Activated T-helper 17 cell treated with anti-CD3 and anti-CD28 coated beads, Interleukin-2, amount 50 U/mL, for 72 hours (primary cell): ENCODE data around the gene SDCCAG8. TPM values are rescaled to one million over a fixed set of nuclear protein-coding genes. Genes with fewer than 3 reads are reported as not detected.

Experiments
- ATAC-seq: fragments of 150-1000 bp; cut with Tn5 transposase; replicated peaks from 2 replicates; pipeline ENCODE4 v1.10.0; 2021; ENCODE audit warnings: mild to moderate bottlenecking, moderate library complexity
- H3K27ac Mint-ChIP-seq: one replicate; pipeline ENCODE4 v1.8.0; 2022; ENCODE audit warnings: mixed read lengths
- H3K27me3 Mint-ChIP-seq: one replicate; pipeline ENCODE4 v1.8.0; 2022; ENCODE audit warnings: mixed read lengths
- H3K36me3 Mint-ChIP-seq: one replicate; pipeline ENCODE4 v1.8.0; 2022; ENCODE audit warnings: low read depth, mild to moderate bottlenecking, mixed read lengths
- H3K4me1 Mint-ChIP-seq: one replicate; pipeline ENCODE4 v1.8.0; 2022; ENCODE audit warnings: mixed read lengths
- H3K4me3 Mint-ChIP-seq: one replicate; pipeline ENCODE4 v1.8.0; 2022; ENCODE audit warnings: mild to moderate bottlenecking, mixed read lengths
- H3K9me3 Mint-ChIP-seq: one replicate; pipeline ENCODE4 v1.8.0; 2022; ENCODE audit warnings: mixed read lengths
- total RNA-seq, 2 donors: library from RNA; stranded (reverse); gene quantifications; one replicate each; pipeline ENCODE4 v1.2.3, GENCODE V29; 2022

Gene SDCCAG8
- total RNA-seq, 2 donors from 2014 or later = 22.2 to 31.7 TPM

DNA sequence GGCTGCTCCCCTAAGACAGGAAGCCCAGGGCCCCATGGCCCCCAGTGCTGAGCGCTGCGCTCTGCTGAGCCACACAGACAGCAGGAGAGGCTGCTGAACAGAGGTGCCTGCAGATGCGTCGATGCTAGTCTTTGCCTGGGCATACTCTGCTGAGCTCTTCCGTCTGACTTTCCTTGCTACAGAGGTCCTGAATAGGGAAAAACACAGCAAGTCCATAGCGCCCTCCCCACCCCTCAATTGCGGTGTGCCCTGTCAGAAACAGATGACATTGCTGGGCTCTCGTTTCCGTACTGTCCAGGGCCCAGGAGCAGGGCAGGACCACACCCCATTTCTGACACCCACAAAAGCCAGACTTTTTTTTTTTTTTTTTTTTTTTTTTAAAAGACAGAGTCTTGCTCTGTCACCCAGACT is 252.5 kb downstream of the SDCCAG8 start:
- ATAC-seq = no peak
- Mint-ChIP-seq H3K4me3 (no peak overlapping the region), H3K36me3 (peaks cover 71% of the 10 kb centered on the region), H3K27ac (no peak overlapping the region), H3K27me3 (no peaks in the 10 kb centered on the region), H3K9me3 (no peaks in the 10 kb centered on the region), H3K4me1 (no peaks in the 10 kb centered on the region)

DNA sequence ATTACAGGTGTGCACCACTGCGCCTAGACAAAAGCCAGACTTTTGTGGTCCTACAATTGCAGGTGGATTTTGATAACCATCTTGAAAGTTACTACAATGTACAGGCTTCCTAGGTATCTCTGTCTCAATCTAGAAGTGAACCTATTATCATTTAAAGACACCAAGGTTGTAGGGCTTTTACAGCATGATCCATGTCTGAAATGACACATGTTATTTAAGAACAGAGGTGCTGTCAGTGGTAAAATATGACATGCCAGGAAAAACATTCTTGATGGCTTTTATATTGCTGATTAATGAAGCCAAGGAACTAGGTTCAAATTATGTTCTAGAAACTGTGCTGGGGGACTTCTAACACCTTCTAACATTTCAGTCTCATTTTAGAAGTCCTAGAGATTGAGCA is 253.1 kb downstream of the SDCCAG8 start:
- no peak overlapping the region for H3K4me3 Mint-ChIP-seq
- peaks cover 64% of the 10 kb centered on the region for H3K36me3 Mint-ChIP-seq
- H3K27ac Mint-ChIP-seq = no peak overlapping the region
- H3K27me3 Mint-ChIP-seq = no peaks in the 10 kb centered on the region
- no peak for ATAC-seq
- H3K4me1 Mint-ChIP-seq = no peaks in the 10 kb centered on the region
- no peaks in the 10 kb centered on the region for H3K9me3 Mint-ChIP-seq

DNA sequence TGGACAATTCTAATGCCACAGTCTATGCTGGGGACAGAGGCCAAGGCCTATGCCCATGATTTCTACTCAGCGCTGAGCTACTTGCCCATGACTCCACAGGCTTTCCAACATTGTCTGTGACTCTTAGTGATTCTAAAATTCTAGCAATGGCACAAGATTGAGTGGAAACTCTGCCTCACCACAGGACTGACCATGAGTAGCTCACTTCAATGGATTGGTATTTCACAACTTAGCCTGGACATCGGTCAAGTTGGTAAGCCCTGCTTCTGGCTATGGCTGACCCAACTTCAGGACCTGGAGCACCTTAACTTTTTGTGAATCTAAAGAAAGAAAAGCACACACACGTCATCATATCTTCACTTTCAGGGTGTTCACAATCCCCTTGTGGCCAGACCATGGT is 255.1 kb downstream of the SDCCAG8 start:
- no peak for ATAC-seq
- no peak overlapping the region for H3K27ac Mint-ChIP-seq
- H3K9me3 Mint-ChIP-seq = no peaks in the 10 kb centered on the region
- peaks cover 7% of the 10 kb centered on the region for H3K4me1 Mint-ChIP-seq
- H3K4me3 Mint-ChIP-seq = no peak overlapping the region
- peaks cover 54% of the 10 kb centered on the region for H3K36me3 Mint-ChIP-seq
- H3K27me3 Mint-ChIP-seq = no peaks in the 10 kb centered on the region

DNA sequence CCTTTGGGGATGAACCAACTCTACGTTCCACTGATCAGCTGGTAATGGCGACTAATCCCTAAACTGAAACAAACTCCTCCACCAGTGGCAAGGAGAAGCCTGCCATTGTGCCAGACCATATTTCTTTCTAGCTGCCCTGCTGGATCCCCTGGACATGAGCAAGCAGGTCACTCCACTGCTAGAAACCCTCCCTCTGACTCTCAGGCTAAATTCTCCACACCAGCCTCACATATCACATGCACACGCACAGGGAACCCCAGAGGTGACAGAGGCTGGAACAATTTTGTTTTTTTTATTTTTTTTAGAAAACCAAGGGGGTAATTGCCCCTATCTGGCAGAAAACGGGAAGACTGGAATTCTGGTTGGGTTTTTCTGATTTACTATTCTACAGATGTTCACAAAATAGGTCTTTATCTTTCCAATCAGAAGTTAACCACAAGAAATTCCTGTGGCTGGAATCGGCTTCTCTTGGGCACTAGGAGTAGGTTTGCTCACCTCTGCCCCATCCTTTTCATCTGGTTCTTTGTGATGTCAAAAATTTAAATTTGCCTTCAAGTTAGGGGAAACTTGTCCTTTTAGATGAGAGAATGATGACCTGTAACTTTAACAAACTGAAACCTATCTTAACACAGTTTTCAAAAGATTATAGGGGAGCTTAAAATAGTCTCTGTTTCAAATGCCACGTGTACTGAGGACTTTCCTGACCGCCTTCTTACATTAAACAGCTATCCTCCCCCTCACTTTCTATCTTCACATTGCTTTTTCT is 258.1 kb downstream of the SDCCAG8 start:
- peaks cover 45% of the 10 kb centered on the region for H3K36me3 Mint-ChIP-seq
- ATAC-seq = peak; percentile 73
- peak overlapping the region; percentile 65 for H3K27ac Mint-ChIP-seq
- H3K4me3 Mint-ChIP-seq = peak overlapping the region; percentile 38
- H3K27me3 Mint-ChIP-seq = no peaks in the 10 kb centered on the region
- peaks cover 7% of the 10 kb centered on the region for H3K4me1 Mint-ChIP-seq
- H3K9me3 Mint-ChIP-seq = no peaks in the 10 kb centered on the region

DNA sequence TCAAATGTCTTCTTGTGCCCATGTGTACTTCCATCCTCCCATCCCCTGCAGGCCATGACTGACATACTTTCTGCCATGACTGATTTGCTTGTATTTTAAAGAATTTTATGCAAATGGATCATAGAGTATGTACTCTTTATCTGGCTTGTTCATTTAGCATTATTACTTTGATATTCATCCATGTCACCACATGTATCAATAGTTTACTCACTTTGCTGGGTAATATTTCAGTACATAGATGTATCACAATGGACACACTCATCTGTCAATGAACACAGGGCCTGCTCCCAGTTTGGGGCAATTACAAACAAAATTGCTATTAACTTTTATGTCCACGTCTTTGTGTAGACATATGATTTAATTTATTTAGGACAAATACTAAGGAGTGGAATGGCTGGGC is 259.1 kb downstream of the SDCCAG8 start:
- peak overlapping the region; percentile 65 for H3K27ac Mint-ChIP-seq
- H3K4me3 Mint-ChIP-seq = no peak overlapping the region
- H3K27me3 Mint-ChIP-seq = no peaks in the 10 kb centered on the region
- peaks cover 7% of the 10 kb centered on the region for H3K4me1 Mint-ChIP-seq
- no peaks in the 10 kb centered on the region for H3K9me3 Mint-ChIP-seq
- peaks cover 41% of the 10 kb centered on the region for H3K36me3 Mint-ChIP-seq
- ATAC-seq = peak; percentile 52

DNA sequence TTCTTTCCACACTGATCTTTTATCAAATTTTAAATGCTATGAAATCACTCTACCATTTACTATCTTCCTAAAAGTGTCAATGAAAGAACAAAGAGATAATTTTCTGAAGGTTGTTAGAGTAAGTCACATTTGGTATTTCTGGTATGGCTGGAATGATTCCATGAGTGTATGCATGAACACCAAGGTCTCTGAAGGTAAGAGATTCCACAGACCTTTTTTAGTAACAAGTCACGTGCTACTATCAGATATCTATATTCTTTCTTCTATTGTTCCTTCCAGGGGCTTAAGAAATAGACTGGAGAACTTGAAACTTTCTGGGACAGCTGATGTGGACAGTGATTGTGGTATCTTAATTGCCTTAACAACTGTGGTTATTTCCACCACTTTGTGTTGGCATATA is 265.0 kb downstream of the SDCCAG8 start:
- H3K4me3 Mint-ChIP-seq = no peak overlapping the region

DNA sequence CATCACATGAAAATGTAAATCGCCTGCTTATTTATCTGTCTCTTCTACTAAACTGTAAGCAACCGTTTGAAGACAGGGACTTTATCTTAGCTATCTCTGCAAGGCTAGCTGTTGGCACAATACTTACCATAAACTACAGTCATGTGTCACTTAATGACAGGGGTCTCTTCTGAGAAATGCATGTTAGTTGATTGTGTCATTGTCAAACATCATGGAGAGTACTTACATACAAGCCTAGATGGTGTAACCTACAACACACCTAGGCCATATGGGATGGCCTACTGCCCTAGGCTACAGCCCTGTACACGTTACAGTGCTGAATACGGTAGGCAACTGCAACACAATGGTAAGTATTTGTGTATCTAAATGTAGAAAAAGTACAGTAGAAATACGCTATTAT is 267.9 kb downstream of the SDCCAG8 start:
- Mint-ChIP-seq H3K36me3 (peaks cover 17% of the 10 kb centered on the region), H3K9me3 (no peaks in the 10 kb centered on the region), H3K4me3 (no peak overlapping the region), H3K27ac (no peak overlapping the region), H3K27me3 (no peaks in the 10 kb centered on the region), H3K4me1 (peaks cover 9% of the 10 kb centered on the region)
- ATAC-seq = no peak

More for the DNA sequence above, 265.0 kb downstream of the SDCCAG8 start:
- Mint-ChIP-seq H3K9me3 (no peaks in the 10 kb centered on the region), H3K27me3 (no peaks in the 10 kb centered on the region), H3K36me3 (peaks cover 21% of the 10 kb centered on the region), H3K27ac (no peak overlapping the region), H3K4me1 (peaks cover 9% of the 10 kb centered on the region)
- ATAC-seq = no peak

DNA sequence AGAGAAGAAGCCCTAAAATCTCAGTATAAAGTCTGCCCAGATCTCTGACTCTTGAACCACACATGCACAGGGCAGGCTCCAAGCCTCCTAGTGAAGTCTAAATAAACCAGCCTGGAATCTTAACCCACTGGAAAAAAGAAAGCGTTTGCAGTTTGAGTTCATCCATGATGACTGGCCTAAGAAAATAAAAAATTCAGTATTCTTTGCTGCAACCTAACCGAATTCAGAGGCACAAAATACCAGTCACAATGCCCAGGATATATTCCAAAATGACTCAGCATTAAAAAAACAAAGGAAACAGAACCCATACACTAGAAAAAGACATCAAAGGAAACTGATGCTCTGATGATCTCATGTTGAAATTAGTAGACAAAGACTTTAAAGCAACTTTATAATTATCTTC is 269.2 kb downstream of the SDCCAG8 start:
- Mint-ChIP-seq H3K9me3 (no peaks in the 10 kb centered on the region), H3K4me1 (peaks cover 9% of the 10 kb centered on the region), H3K36me3 (peaks cover 23% of the 10 kb centered on the region), H3K27ac (peak overlapping the region; percentile 47), H3K4me3 (no peak overlapping the region), H3K27me3 (no peaks in the 10 kb centered on the region)
- no peak for ATAC-seq

DNA sequence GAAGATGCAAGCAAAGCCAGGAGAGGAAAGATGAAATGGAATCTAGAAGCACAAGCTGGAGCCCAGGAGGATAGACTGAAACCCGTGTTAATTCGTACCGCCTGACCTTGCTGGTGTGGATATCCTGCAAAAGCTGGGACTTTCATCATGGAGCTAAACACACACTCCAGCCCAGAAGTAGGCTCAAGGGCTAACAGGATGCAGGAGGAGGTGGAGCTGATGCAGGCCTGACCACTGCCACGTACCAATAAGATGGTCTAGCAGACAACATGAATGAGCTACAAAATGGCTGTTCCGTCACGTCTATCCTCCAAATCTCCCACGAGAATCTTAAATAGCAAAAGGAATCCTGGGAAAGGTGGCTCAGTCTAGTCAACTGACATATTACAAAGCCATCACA is 270.3 kb downstream of the SDCCAG8 start:
- ATAC-seq = no peak
- Mint-ChIP-seq H3K36me3 (peaks cover 24% of the 10 kb centered on the region), H3K9me3 (peaks cover 3% of the 10 kb centered on the region), H3K27me3 (no peaks in the 10 kb centered on the region), H3K27ac (no peak overlapping the region), H3K4me3 (no peak overlapping the region), H3K4me1 (peaks cover 14% of the 10 kb centered on the region)

DNA sequence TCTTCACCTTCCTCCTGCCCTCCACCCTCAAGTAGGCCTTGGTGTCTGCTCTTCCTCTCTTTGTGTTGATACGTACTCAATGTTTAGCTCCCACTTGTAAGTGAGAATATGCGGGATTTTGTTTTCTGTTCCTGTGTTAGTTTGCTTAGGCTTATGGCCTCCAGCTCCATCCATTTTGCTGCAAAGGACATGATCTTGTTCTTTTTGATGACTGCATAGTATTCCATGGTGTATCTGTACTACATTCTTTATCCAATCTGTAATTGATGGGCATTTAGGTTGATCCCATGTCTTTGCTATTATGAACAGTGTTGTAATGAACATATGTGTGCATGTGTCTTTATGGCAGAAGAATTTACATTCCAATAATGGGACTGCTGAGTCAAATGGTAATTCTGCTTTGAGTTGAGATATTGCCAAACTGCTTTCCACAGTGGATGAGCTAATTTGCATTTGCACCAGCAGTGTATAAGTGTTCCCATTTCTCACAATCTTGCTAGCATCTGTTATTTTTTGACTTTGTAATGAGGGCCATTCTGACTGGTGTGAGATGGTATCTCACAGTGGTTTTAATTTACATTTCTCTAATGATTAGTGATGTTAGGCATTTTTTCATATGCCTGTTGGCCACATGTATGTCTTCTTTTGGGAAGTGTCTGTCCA is 272.7 kb downstream of the SDCCAG8 start:
- Mint-ChIP-seq H3K4me1 (peaks cover 14% of the 10 kb centered on the region), H3K27ac (no peak overlapping the region), H3K4me3 (no peak overlapping the region), H3K27me3 (no peaks in the 10 kb centered on the region), H3K9me3 (peaks cover 3% of the 10 kb centered on the region), H3K36me3 (peaks cover 30% of the 10 kb centered on the region)
- peak; percentile 42 for ATAC-seq

DNA sequence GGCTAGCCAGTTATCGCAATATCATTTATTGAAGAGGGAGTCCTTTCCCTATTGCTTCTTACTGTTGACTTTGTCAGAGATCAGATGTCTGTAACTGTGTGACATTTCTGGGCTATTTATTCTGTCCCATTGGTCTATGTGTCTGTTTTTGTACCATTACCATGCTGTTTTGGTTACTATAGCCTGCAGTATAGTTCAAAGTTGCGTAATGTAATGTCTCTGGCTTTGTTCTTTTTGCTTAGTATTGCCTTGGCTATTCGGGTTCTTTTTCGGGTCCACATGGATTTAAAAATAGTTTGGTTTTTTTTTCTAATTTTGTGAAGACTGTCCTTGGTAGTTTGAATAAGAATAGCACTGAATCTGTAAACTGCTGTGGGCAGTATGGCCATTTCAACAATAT is 273.7 kb downstream of the SDCCAG8 start:
- peaks cover 3% of the 10 kb centered on the region for H3K9me3 Mint-ChIP-seq
- peaks cover 14% of the 10 kb centered on the region for H3K4me1 Mint-ChIP-seq
- no peak for ATAC-seq
- H3K27ac Mint-ChIP-seq = no peak overlapping the region
- peaks cover 28% of the 10 kb centered on the region for H3K36me3 Mint-ChIP-seq
- no peaks in the 10 kb centered on the region for H3K27me3 Mint-ChIP-seq
- H3K4me3 Mint-ChIP-seq = no peak overlapping the region

DNA sequence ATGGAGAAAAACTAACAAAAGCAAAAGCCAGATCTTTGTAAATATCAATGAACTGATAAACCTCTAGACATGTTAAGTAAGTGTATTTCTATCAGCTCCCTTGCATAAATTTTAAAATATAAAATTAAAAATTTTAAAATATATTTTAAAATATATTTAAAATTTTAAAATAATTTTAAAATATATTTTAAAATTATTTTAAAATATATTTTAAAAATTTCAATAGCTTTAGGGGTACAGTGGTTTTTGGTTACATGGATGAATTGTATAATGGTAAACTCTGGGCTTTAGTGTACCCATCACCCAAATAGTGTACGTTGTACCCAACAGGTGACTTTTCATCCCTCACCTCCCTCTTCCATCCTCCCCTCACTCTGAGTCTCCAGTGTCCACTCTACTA is 279.2 kb downstream of the SDCCAG8 start:
- no peak overlapping the region for H3K4me3 Mint-ChIP-seq
- no peak for ATAC-seq
- H3K4me1 Mint-ChIP-seq = peaks cover 8% of the 10 kb centered on the region
- no peak overlapping the region for H3K27ac Mint-ChIP-seq
- peaks cover 30% of the 10 kb centered on the region for H3K36me3 Mint-ChIP-seq
- H3K9me3 Mint-ChIP-seq = peaks cover 6% of the 10 kb centered on the region
- no peaks in the 10 kb centered on the region for H3K27me3 Mint-ChIP-seq

DNA sequence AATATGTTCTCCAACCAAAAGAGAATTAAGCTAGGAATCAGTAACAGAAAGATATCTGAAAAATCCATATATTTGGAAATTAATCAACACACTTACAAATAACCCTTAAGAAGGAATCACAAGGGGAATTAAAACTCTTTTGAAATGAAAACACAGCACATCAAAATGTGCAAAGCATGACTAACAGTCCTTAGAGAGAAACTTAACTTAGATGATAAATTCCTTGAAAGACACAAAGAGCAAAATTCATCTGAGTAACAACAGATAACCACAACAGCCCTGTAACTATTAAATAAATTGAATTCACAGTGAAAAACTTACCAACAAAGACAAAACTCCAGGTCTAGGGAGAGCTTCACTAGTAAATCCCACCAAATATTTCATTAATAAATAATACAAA is 283.8 kb downstream of the SDCCAG8 start:
- Mint-ChIP-seq H3K27ac (no peak overlapping the region), H3K27me3 (no peaks in the 10 kb centered on the region), H3K9me3 (peaks cover 3% of the 10 kb centered on the region), H3K36me3 (peaks cover 44% of the 10 kb centered on the region), H3K4me1 (peaks cover 3% of the 10 kb centered on the region), H3K4me3 (no peak overlapping the region)
- ATAC-seq = no peak

DNA sequence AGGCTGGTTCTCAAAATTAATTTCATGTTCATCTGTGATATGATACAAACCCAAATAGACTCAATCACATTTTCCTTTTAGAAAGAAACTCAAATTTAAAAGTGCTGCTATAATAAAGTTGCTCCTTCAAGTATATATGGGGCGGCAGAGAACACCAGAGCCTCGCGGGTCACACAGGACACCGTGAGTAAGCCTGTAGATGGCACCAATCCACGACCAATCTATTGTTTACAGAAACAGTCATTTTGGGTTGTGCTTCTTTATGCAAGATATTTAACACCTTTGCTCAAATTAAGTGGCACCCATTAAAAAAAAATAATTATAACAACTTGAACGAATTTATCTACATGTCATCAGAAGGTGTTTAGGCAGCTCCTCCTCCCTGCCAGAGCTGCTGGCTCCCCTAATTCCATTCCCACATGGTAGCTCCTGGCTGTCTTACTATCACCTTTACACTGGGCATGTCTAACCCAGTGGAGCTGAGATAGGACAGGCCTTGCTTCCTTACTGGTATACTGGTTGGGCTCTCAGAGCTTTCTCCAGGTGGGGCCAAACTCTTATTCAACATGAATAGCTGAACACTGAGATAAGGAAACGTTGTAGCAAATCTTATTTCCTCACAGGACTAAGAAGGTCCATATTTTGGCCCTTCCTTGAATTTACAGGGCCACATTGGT is 287.0 kb downstream of the SDCCAG8 start:
- Mint-ChIP-seq H3K27me3 (no peaks in the 10 kb centered on the region), H3K4me3 (no peak overlapping the region), H3K9me3 (no peaks in the 10 kb centered on the region), H3K4me1 (peaks cover 3% of the 10 kb centered on the region), H3K27ac (no peak overlapping the region), H3K36me3 (peaks cover 43% of the 10 kb centered on the region)
- no peak for ATAC-seq

DNA sequence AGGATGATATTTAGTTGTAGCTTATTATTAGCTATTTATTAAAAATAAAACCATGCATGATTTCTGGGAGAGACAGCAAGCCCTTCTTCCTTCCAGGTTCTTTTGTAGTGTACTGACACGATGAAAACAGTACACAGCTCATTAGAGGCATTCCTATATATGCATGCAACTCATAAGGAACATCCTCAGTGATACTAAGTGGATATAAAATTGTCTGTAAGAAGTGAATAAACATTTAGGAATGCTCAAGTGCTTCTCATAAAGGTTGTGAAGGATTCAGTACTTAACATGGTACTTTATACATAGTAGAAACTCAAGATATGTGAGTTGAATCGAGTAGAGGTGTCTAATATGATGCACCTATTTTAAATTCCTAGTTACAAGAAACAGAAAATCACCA is 287.7 kb downstream of the SDCCAG8 start:
- H3K9me3 Mint-ChIP-seq = no peaks in the 10 kb centered on the region
- H3K4me3 Mint-ChIP-seq = no peak overlapping the region
- no peak overlapping the region for H3K27ac Mint-ChIP-seq
- peaks cover 43% of the 10 kb centered on the region for H3K36me3 Mint-ChIP-seq
- H3K27me3 Mint-ChIP-seq = no peaks in the 10 kb centered on the region
- no peak for ATAC-seq
- H3K4me1 Mint-ChIP-seq = no peaks in the 10 kb centered on the region
